IMR-90 (cell line): ENCODE measurements around the gene HKDC1. TPM values are rescaled to one million over a fixed set of nuclear protein-coding genes. Genes with fewer than 3 reads are reported as not detected.

ENCODE experiments used
- ATAC-seq: fragments of 200-7000 bp; cut with Tn5 transposase; 2 replicates; pipeline ENCODE4 v1.9.1; 2020; ENCODE audit warnings: low read depth, mild to moderate bottlenecking, moderate library complexity
- BruUV-seq: library from RNA; stranded (reverse); fragments of 400-500 nt; replicated peaks from 2 replicates; lab custom pipeline; 2021; lab: Mats Ljungman, UMichigan
- CTCF ChIA-PET: fragments of 300-600 bp; formaldehyde crosslinking; extraction: SDS; loops from one replicate; lab custom pipeline; 2021; ENCODE audit warnings: antibody characterized with exemption; lab: Yijun Ruan, JAX
- POLR2A ChIA-PET: fragments of 300-600 bp; sonication (Branson Sonifier 250); formaldehyde crosslinking; loops from one replicate; lab custom pipeline; 2022; ENCODE audit warnings: antibody characterized with exemption; ENCODE audit not compliant: unreplicated experiment; lab: Charles Lee
- DNase-seq: peaks from one replicate; pipeline ENCODE4 v3.0.0; 2013
- H2AFZ ChIP-seq: replicated peaks from 2 replicates; pipeline ENCODE3; 2013; ENCODE audit warnings: low read length, mild to moderate bottlenecking; ENCODE audit not compliant: poor library complexity
- H2AK5ac ChIP-seq: 2 replicates; pipeline ENCODE4 v1.6.1; 2013; ENCODE audit warnings: low read depth, low read length, inconsistent platforms
- H2AK9ac ChIP-seq: replicated peaks from 2 replicates; pipeline ENCODE3; 2013; ENCODE audit warnings: mild to moderate bottlenecking, low read depth, low read length, moderate library complexity; ENCODE audit not compliant: poor library complexity
- H2BK120ac ChIP-seq: 2 replicates; pipeline ENCODE4 v1.6.1; 2013; ENCODE audit warnings: low read depth, low read length, inconsistent platforms
- H2BK15ac ChIP-seq: 3 replicates; pipeline ENCODE4 v1.6.1; 2013; ENCODE audit warnings: low read depth, low read length, inconsistent platforms
- H2BK20ac ChIP-seq: 2 replicates; pipeline ENCODE4 v1.6.1; 2013; ENCODE audit warnings: low read depth, mild to moderate bottlenecking, inconsistent platforms, low read length, moderate library complexity
- H2BK5ac ChIP-seq: 2 replicates; pipeline ENCODE4 v1.6.1; 2013; ENCODE audit warnings: mild to moderate bottlenecking, low read depth, low read length, inconsistent platforms; ENCODE audit not compliant: poor library complexity, severe bottlenecking
- H3K14ac ChIP-seq: replicated peaks from 2 replicates; pipeline ENCODE4 v1.6.1; 2013; ENCODE audit warnings: low read depth, low read length, inconsistent platforms
- H3K18ac ChIP-seq: 2 replicates; pipeline ENCODE4 v1.6.1; 2013; ENCODE audit warnings: low read depth, low read length, control low read depth
- H3K23ac ChIP-seq: 2 replicates; pipeline ENCODE4 v1.6.1; 2013; ENCODE audit warnings: low read depth, low read length, inconsistent platforms
- H3K27ac ChIP-seq: 2 replicates; pipeline ENCODE4 v1.5.1; 2013; ENCODE audit warnings: mild to moderate bottlenecking, control low read depth, low read length; ENCODE audit not compliant: insufficient read depth
- H3K27me3 ChIP-seq: 2 replicates; pipeline ENCODE4 v1.6.1; 2013; ENCODE audit warnings: low read length; ENCODE audit not compliant: control insufficient read depth, insufficient read depth
- H3K36me3 ChIP-seq: 2 replicates; pipeline ENCODE4 v1.6.1; 2013; ENCODE audit warnings: low read length, mixed read lengths; ENCODE audit not compliant: control insufficient read depth, insufficient read depth
- H3K4ac ChIP-seq: 2 replicates; pipeline ENCODE4 v1.6.1; 2013; ENCODE audit warnings: low read depth, low read length, inconsistent platforms
- H3K4me1 ChIP-seq: 2 replicates; pipeline ENCODE4 v1.6.1; 2013; ENCODE audit warnings: low read length, mixed read lengths; ENCODE audit not compliant: control insufficient read depth, insufficient read depth
- H3K4me2 ChIP-seq: 2 replicates; pipeline ENCODE4 v1.6.1; 2013; ENCODE audit warnings: low read depth, mild to moderate bottlenecking, control low read depth, low read length, moderate library complexity
- H3K4me3 ChIP-seq: 2 replicates; pipeline ENCODE4 v1.5.1; 2013; ENCODE audit warnings: low read depth, mild to moderate bottlenecking, control low read depth, low read length, moderate library complexity; ENCODE audit not compliant: insufficient read depth
- H3K56ac ChIP-seq: 2 replicates; pipeline ENCODE4 v1.6.1; 2013; ENCODE audit warnings: low read length, inconsistent platforms; ENCODE audit not compliant: insufficient read depth; ENCODE audit errors: extremely low read depth
- H3K79me1 ChIP-seq, 2 experiments: 2 replicates each; pipeline ENCODE4 v1.6.1; 2013; ENCODE audit warnings: low read length in 2 of 2, inconsistent platforms in 1 of 2, low read depth in 1 of 2
- H3K9ac ChIP-seq: 2 replicates; pipeline ENCODE4 v1.6.1; 2013; ENCODE audit warnings: low read depth, low read length, control low read depth
- H3K9me1 ChIP-seq: 2 replicates; pipeline ENCODE4 v1.6.1; 2013; ENCODE audit warnings: low read length, inconsistent platforms; ENCODE audit not compliant: insufficient read depth
- H3K9me3 ChIP-seq: 2 replicates; pipeline ENCODE4 v1.6.1; 2013; ENCODE audit warnings: low read length; ENCODE audit not compliant: control insufficient read depth, insufficient read depth
- H4K20me1 ChIP-seq: 2 replicates; pipeline ENCODE4 v1.6.1; 2013; ENCODE audit warnings: low read length, inconsistent platforms; ENCODE audit not compliant: insufficient read depth
- H4K5ac ChIP-seq: 2 replicates; pipeline ENCODE4 v1.6.1; 2013; ENCODE audit warnings: mild to moderate bottlenecking, low read depth, low read length, control low read depth
- H4K8ac ChIP-seq, 2 experiments: 2 replicates each; pipeline ENCODE4 v1.6.1; 2013; ENCODE audit warnings: low read depth in 2 of 2, low read length in 2 of 2, control low read depth in 1 of 2, inconsistent platforms in 1 of 2
- H4K91ac ChIP-seq: 2 replicates; pipeline ENCODE4 v1.6.1; 2013; ENCODE audit warnings: low read depth, low read length, inconsistent platforms; ENCODE audit not compliant: insufficient read depth
- BHLHE40 ChIP-seq: fragments of 150-350 bp; IDR thresholded peaks from 2 replicates; pipeline ENCODE4 v1.6.1; 2016; ENCODE audit warnings: mild to moderate bottlenecking, low read depth, low read length
- CEBPB ChIP-seq: IDR thresholded peaks from 2 replicates; pipeline ENCODE4 v1.6.1; 2012; ENCODE audit warnings: low read depth, low read length, improper control_type of control experiment
- CHD1 ChIP-seq: IDR thresholded peaks from 2 replicates; pipeline ENCODE4 v1.6.1; 2012; ENCODE audit warnings: low read depth, low read length, improper control_type of control experiment
- ELK1 ChIP-seq: fragments of 150-350 bp; IDR thresholded peaks from 2 replicates; pipeline ENCODE4 v1.6.1; 2016; ENCODE audit warnings: low read depth, mild to moderate bottlenecking, low read length, moderate library complexity, borderline replicate concordance
- MXI1 ChIP-seq: IDR thresholded peaks from 2 replicates; pipeline ENCODE4 v1.6.1; 2012; ENCODE audit warnings: low read depth, mild to moderate bottlenecking, low read length, moderate library complexity, borderline replicate concordance
- WGBS, 2 experiments: methylation state at CpG; one replicate each; pipeline versions ENCODE4 v1.1.5 to v1.1.7; 2013; ENCODE audit warnings: missing lambda C conversion rate in 2 of 2; ENCODE audit not compliant: insufficient read length in 1 of 2; ENCODE audit errors: extremely low coverage in 2 of 2; 5-methylcytosine and 5-hydroxymethylcytosine counted together
- dilution Hi-C: fragments of 300-500 bp; cut with HindIII; formaldehyde crosslinking; loops from one replicate; pipeline ENCODE4 v1.14.3; 2018; ENCODE audit warnings: low sequenced_read_pairs; ENCODE audit not compliant: unreplicated experiment
- in situ Hi-C: fragments of 300-500 bp; cut with MboI; formaldehyde crosslinking; loops from 3 replicates; pipeline ENCODE4 v1.14.3; 2019; ENCODE audit warnings: low sequenced_read_pairs, inconsistent platforms, mixed read lengths
- intact Hi-C: fragments of 100-400 bp; cut with micrococcal nuclease; formaldehyde crosslinking; loops from 2 replicates; pipeline ENCODE4 v1.10.0; 2022
- polyA plus RNA-seq, 3 experiments: library from polyadenylated mRNA; depleted of rRNA; stranded (reverse); fragments of >200 nt; gene quantifications; 2 replicates each; pipeline ENCODE4 v1.2.3, GENCODE V29; 2012; ENCODE audit warnings: low replicate concordance in 1 of 3
- total RNA-seq: library from RNA; depleted of rRNA; stranded (reverse); fragments of >200 nt; gene quantifications from 2 replicates; pipeline ENCODE4 v1.2.3, GENCODE V29; 2012

The HKDC1 gene
- total and polyA plus RNA-seq, 2 of the 4 experiments (the other 2 are of a cell fraction): under 0.01 to 0.03 TPM

- DNase-seq: no peak
Measured at GRCh38 chr10:69272624-69273023, 52.5 kb downstream of the HKDC1 start.

More at GRCh38 chr10:69272624-69273023, 52.5 kb downstream of the HKDC1 start:
- H3K56ac ChIP-seq: no peak overlapping the region
- no peak for TF ChIP-seq CHD1
- TF ChIP-seq CEBPB: no peak
- no peak for TF ChIP-seq MXI1
- no peak for TF ChIP-seq ELK1
- no peak for TF ChIP-seq BHLHE40
- no peaks in the 10 kb centered on the region for H4K20me1 ChIP-seq
- H2BK20ac ChIP-seq: no peak overlapping the region
- H2BK120ac ChIP-seq: no peak overlapping the region
- no peak overlapping the region for H3K27ac ChIP-seq
- no peak overlapping the region for H2AFZ ChIP-seq
- in situ Hi-C loops (no loop called here), intact Hi-C loops (no loop called here), dilution Hi-C loops (no loop called here)
- no peak overlapping the region for H3K9ac ChIP-seq
- peaks cover 2% of the 10 kb centered on the region; the same call in 1 of the 2 replicates for H3K9me3 ChIP-seq
- H3K18ac ChIP-seq: no peak overlapping the region
- H3K4me3 ChIP-seq: no peak overlapping the region
- no peak overlapping the region for H2BK5ac ChIP-seq
- peaks cover 5% of the 10 kb centered on the region for H3K27me3 ChIP-seq
- POLR2A ChIA-PET: no interaction called here
- no peak overlapping the region for H2AK5ac ChIP-seq
- no TSS peak for BruUV-seq
- H4K5ac ChIP-seq: no peak overlapping the region
- CTCF ChIA-PET: no interaction called here
- H3K79me1 ChIP-seq: no peaks in the 10 kb centered on the region
- no peak overlapping the region for H3K4ac ChIP-seq
- H3K9me1 ChIP-seq: no peaks in the 10 kb centered on the region
- H3K4me1 ChIP-seq: no peaks in the 10 kb centered on the region
- no CpG with 5 or more reads among the region's 1 CpG for WGBS, 2 experiments
- no peak overlapping the region for H3K4me2 ChIP-seq
- ATAC-seq: no peak
- H3K23ac ChIP-seq: no peak overlapping the region
- H2BK15ac ChIP-seq: no peak overlapping the region
- H4K91ac ChIP-seq: no peak overlapping the region
- no peak overlapping the region for H3K14ac ChIP-seq
- H3K36me3 ChIP-seq: no peaks in the 10 kb centered on the region
- H4K8ac ChIP-seq: no peak overlapping the region
- H2AK9ac ChIP-seq: no peak overlapping the region
